Stomach (tissue), 4 donors: ENCODE data around the gene HAO2.

Source experiments
- CTCF ChIP-seq, 7 experiments: fragments of 450-650 bp in 4 of 7; fragments of 200-600 bp in 3 of 7; sonication (generic) in 3 of 7; IDR thresholded peaks; one replicate each; pipeline ENCODE4 v1.5.1; 2016 to 2019; ENCODE audit warnings: antibody characterized with exemption in 7 of 7, control low read depth in 2 of 7, mild to moderate bottlenecking in 1 of 7
- EP300 ChIP-seq: sonication (generic); formaldehyde crosslinking; IDR thresholded peaks from one replicate; pipeline ENCODE4 v1.6.1; 2017; ENCODE audit warnings: antibody characterized with exemption
- POLR2A ChIP-seq, 4 donors: fragments of 450-650 bp; IDR thresholded peaks; one replicate each; pipeline ENCODE4 v1.6.1; 2016; ENCODE audit warnings: antibody characterized with exemption in 4 of 4, control low read depth in 2 of 4, mild to moderate bottlenecking in 1 of 4, moderate library complexity in 1 of 4

DNA sequence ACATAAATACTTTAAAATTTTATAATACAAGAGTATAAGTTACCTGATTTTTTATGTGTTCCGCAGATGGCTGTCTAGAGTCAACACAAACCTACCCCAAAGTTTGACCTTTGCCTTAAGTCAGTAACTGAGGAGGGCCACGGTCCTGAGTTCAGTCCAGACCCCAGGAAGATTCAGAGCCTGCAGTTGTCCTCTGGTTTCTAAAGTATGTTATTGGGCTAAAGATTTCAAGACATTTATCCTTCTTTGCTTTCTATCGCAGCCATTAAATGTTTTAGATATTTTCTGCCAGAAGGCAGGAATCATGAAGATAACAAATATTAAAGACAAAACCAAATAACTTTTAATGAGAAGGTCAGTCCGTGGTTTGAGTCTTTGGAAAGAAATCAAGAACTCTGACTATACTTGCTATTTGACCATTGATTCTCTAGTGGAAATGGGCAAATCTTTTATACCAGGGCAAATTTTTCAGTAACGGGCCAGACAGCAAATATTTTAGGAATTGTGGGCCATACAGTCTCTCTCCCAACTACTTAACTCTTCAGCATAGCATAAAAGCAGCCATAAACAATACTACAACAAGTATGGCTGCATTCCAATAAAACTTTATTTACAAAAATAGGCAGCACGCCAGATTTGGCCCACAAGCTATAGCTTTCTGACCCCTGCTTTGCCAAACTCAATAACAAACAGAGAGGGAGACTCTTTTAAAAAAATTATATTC is 38.0 kb upstream of the HAO2 start:
- TF ChIP-seq EP300 (no peak), CTCF (IDR thresholded peaks at IDR 0.05) (no peak), POLR2A (IDR thresholded peaks at IDR 0.05) (no peak)
